Stimulated activated CD8-positive, alpha-beta memory T cell treated with anti-CD3 and anti-CD28 coated beads, Interleukin-4, amount 100 ng/mL, for 1 hour (primary cell): ENCODE results near the gene ELOA.
"Not testable (repeated sequence)": the region's sequence is repeated elsewhere in the genome, so short reads cannot be mapped to it uniquely, and the experiment has no call there.

Experiments
- DNase-seq, 2 donors: peaks; one replicate each; pipeline ENCODE4 v3.0.0-alpha.2; 2020; ENCODE audit warnings: low read depth in 2 of 2, low spot score in 1 of 2

The ELOA gene

DNA sequence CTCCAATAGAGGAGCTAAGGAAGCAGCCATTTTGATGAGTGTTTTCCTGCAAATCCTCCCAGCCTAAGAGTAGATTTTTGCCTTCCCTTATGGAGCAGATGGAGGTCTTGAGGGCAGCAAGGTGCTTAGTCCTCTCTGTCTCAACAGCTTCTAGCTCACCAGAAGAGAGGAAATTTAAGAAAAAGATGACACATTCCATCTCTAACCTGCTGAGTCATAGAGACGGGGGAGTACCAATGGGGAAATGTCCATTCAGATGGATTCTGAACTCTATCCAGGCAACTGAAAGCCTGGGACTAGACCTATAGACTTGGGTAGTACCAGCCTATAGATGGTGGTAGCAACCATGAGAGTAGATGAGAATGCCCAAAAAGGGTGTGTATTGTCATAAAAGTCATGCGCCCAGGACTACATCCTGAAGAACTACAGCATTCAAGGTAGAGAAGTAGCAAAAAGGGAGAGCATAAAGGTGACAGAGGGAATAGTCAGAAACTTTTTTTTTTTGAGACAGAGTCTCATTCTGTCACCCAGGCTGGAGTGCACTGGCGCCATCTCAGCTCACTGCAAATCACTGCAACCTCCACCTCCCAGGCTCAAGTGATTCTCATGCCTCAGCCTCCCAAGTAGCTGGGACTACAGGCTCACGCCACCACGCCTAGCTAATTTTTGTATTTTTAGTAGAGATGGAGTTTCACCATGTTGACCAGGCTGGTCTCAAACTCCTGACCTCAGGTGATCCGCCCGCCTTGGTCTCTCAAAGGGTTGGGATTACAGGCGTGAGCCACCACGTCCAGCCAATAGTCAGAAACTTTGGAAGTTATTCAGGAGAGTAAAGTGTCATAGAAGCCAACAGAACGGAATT is 10.7 kb upstream of the ELOA start:
- no peak for DNase-seq

- DNase-seq = not testable (repeated sequence)
Measured at GRCh38 chr1:23733281-23733680, 10.0 kb upstream of the ELOA start.

- DNase-seq = no peak
Measured at GRCh38 chr1:23736437-23737134, 6.7 kb upstream of the ELOA start.

GRCh38 chr1:23741609-23742008 is 1.7 kb upstream of the ELOA start:
- DNase-seq = no peak

DNA sequence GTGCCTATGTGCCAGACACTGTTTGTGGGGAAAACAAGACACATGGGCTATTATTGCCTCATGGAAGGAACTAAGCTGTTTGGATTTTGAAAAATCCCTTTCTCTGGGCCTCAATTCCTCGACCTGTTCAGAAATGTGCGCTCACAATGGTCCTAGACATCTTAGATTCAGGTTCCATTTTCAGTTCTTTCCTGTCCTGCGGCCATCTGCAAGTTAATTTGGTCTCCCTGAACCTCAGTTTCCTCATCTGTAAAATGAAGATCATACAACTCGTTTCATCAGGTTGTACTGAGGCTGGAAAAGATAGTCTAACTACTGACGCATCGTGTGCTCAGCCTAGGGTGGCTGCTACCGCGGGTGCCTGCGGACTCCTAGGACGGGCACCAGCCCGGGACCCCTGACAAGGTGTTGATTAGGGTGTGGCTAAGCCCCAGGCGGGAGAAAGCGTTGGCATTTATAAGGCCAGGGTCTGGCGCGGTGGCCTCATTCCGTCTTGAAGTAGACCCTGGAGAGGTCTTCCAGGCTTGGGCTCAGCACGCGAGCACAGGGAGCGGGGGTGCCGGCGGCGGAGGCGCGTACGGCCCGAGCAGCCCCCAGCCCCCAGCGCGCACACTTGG is 493 bp upstream of the ELOA start:
- peak in 1 of 2 donors; percentile 11 for DNase-seq

DNA sequence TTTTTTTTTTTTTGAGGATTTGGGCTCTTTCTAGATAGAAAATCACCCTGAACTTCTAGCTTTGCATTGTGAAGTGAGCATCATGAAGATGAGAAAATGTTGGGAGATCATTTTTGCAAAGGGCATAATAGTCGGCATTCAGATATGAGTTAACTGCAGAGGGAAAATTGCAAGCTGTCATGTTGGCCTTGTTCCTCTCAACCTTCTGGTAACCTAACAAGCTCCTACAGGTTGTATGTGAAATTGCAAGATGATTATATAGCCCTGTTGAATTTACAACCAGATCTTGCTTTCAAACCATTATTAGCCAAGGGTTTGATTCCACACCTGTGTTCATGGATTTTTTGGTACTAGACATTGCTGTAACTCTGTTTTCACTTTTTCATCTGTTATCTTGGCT is 2.2 kb downstream of the ELOA start:
- DNase-seq = no peak

DNA sequence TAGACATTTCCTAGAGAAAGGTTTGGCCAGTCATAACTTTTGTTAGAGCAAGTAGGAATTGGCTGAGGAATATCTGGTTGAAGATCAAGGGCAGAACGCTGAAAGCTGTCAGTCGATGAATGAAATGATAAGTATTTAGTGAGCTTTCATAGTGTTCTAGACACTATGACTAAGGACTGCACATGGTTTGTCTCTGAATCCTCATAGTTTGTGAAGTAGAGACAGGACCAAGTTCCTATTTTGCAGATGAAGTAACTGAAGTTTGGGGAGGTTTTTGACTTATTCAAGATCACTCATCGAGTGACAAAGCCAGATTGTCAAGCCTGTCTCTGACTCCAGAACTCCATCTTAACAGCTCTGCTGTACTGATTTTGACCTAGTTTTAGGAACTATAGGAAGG is 4.7 kb downstream of the ELOA start:
- DNase-seq = no peak

- DNase-seq = no peak
Measured at GRCh38 chr1:23751050-23751814, 8.0 kb downstream of the ELOA start.

DNA sequence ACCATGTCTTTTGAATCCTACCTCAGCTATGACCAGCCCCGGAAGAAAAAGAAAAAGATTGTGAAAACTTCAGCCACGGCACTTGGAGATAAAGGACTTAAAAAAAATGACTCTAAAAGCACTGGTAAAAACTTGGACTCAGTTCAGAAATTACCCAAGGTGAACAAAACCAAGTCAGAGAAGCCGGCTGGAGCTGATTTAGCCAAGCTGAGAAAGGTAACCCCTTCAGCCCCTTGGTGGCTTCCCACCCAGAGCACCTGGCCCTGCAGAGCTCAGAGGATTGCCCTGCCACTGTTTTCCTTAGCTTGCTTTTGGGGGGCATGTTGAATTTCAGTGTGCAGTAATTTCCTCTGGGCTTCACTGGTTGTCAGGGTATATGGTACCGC is 8.5 kb downstream of the ELOA start:
- DNase-seq = no peak

DNA sequence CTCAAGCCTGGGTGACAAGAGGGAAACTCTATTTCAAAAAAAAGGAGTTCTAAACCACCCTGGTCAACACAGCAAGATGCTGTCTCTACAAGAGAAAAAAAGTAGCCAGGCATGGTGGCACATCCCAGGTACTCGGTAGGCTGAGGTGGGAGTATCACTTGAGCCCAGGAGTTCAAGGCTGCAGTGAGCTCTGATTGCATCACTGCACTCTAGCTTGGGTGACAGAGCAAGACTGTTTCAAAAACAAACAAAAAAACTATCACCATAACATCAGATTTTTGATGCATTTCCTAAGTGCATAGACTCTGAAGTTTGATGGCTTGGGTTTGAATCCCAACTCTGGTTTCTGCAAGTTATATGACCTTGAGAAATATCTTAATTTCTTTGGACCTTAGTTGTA is 9.6 kb downstream of the ELOA start:
- DNase-seq = no peak

DNA sequence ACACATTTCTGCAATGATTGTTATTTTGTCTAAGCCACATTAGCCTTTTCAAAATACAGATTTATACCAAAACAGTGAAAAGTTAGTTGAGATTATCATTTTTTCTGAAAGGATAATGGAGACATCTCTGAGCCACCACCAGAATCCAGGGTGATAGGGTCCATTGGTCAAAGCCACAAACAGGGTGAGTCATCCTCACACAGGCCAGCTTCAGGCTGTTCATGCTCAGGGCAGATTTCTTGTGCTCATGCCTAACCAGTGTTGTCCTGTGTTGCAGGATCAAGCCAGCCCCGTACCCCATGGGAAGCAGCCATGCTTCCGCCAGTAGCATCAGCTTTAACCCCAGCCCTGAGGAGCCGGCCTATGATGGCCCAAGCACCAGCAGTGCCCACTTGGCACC is 13.4 kb downstream of the ELOA start:
- DNase-seq = no peak

DNA sequence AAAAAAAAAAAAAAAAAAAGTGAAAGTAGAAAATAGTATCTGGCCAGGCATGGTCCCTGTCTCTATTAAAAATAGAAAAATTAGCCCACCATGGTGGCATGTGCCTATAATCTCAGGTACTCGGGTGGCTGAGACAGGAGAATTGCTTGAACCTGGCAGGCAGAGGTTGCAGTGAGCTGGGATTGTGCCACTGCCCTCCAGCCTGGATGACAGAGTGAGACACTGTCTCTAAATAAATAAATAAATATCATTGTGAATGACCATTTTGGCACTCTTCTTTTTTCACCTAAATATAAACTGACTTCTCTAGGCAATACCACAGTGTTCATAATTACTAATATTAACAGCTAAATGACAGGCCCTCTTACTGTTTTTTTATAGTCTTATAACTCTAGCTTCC is 14.5 kb downstream of the ELOA start:
- no peak for DNase-seq

GRCh38 chr1:23759277-23759676 is 16.0 kb downstream of the ELOA start:
- no peak for DNase-seq

DNA sequence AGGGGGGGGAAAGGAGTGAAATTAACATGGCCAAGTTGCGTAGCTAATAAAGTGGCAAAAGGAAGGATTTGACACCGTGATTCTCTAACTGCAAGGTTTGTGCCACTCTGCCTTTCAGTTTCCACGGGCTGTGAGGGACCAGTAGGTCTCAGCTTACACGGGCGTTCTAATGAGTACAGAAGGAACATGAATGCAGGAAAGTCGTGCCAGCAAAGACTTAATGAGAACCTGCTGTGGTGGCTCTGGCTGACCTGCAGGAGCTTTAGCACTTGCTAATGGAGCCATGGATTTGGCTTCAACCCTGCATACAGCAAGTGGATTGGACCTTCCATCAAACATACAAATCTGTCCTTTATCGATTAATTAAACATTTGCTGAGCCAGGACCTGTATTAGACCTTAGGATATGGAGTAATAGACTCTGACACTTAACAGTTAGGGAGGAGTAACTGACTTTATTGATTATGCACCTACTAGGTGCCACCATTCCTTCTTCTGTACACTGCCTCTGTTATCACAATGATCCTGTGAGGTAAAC is 19.8 kb downstream of the ELOA start:
- no peak for DNase-seq

DNA sequence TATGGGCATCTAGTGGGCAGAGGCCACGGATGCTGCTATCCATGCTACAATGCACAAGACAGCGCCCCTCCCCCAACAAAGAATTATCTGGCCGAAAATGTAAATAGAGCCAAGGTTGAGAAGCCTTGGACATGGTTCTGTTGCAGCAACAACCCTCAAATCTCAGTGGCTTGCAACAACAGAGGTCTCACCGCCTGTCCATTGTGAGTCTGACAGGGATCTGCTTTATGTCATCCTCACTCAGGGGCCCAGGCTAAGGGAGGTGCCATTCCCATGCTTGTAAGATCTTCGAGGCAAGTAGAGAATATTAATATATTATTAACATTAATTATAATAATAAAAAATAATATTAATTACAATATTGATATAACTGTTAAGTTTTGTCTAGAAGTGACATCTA is 25.5 kb downstream of the ELOA start:
- no peak for DNase-seq

DNA sequence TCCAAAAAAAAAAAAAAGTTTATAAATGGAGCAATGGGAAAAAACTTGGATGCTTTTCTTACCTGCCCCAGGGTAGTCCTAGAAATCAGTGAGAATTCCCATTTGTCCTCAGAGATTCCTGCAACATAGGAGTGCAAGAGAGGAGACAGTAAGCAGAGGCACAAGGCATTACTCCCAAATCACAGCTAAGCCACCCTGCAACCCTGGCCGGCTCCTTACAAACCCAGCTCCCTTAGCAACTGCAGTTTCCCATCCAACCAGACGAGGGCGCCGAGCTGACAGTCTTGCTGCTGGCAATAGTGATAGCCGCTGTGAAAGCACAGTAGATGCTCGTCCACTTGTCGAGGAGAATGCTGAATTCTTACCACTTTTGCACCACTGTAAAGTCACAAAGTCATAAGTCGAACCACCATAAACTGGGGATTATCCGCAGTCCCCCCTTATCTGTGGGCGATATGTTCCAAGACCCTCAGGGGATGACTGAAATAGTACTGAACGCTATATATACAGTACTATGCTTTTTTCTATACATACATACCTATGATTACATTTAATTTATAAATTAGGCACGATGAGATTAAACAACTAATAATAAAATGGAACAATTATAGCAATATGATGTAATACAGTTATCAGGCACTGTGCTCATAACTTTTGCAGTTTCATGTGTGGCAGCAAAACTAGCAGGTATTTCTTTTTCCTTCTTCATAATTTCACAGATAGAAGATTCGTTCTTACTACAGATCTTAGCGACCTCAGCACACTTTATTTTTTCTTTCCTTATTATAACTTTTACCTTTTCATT is 29.0 kb downstream of the ELOA start:
- DNase-seq = peak; percentile 69 to 73

- no peak for DNase-seq
Measured at GRCh38 chr1:23772854-23773242, 29.6 kb downstream of the ELOA start.

DNA sequence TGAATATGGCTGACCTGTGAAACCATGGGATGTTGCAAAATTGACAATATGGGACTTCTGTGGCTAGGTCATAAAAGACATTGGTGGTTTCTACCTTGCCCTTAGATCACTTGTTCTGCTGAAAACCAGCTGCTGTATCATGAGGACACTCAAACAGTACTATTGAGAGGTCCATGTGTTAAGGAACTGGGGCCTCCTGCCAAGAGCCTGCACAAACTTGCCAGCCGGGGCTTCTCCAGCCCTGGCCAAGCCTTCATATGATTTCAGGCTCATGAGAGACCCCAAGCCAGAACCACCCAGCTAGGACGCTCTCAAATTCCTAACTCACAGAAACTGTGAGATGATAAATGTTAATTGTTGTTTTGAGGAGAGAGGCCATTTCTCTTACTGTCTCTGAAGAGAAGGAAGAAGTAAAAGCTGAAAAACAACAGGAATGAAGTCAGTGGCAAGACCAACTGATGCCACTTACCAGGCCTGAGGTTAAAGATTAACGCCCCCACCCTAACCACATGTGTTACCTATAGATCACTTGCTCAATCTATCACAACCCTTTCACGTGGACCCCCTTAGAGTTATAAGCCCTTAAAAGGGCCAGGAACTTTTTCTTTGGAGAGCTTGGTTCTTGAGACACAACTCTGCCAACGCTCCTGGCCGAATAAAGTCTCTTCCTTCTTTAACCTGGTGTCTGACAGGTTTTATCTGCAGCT is 31.1 kb downstream of the ELOA start:
- DNase-seq = no peak

DNA sequence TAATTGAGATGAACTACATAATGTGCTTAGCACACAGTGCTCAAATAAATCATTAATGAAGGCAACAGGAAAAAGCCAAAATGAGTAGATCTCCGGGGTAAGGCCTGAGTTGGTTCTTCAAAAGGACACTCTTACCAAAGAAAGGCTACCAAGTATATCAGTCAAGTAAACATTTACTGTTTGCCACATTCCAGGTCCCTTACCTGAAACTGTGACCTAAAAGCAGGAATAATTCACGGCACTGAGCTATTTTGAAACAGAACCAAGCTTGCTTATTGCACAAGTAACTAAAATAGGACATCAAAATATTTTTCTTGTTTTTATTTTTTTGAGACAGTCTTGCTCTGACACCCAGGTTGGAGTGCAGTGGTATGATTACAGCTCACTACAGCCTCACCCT is 32.9 kb downstream of the ELOA start:
- no peak for DNase-seq
